ENCODE results near the gene PCSK2.

DNA sequence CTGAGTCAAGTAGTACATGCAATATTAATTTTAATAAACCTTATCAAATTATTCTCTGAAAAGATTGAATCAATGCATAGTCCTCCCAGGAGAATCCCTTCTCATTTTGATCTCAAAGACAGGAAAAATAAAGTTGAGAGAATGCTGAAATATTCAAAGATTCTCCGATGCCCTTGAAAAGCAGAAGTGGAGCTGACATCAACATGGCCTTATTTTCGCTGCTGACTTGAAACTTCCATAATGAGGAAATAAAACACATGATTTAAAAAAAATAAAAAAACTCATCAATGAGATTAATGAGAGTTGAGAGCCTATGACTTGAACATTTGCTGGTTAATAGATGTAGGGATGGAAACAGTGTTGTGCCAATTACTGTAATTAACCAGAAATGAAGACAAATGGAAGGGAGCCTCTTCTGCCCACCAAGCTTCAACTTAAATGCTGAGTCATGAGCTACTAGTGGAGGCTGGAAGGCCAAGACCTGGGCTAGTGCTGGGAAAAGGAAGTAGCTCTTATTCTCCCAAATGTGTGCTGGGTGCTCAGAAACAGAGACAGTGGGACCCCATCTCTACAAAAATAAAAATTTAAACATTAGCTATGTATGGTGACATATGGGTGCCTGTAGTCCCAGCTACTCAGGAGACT is 164.4 kb downstream of the PCSK2 start:
- TF ChIP-seq CTCF (conservative IDR thresholded peaks at IDR 0.05), result no peak
- no peak for TF ChIP-seq ZFX (IDR thresholded peaks at IDR 0.05)
